OCI-LY1 (cell line): ENCODE results near the gene CPNE5.

ENCODE experiments used
- CTCF ChIP-seq: fragments of 200-600 bp; sonication (generic), shearing (Covaris generic); IDR thresholded peaks from 2 replicates; pipeline ENCODE4 v1.5.1; 2017; ENCODE audit warnings: mild to moderate bottlenecking, antibody characterized with exemption, low read length, moderate library complexity, mixed read lengths
- EZH2 ChIP-seq: fragments of 200-600 bp; sonication (generic), shearing (Covaris generic); IDR thresholded peaks from 2 replicates; pipeline ENCODE4 v1.8.0; 2017; ENCODE audit warnings: borderline replicate concordance, mixed run types, mild to moderate bottlenecking, antibody characterized with exemption, low read length, moderate library complexity, mixed read lengths

- TF ChIP-seq CTCF (no peak), EZH2 (no peak)
Observed at GRCh38 chr6:36845233-36845632, 6.0 kb upstream of the CPNE5 start.
